DND-41 (cell line): Measurements from ENCODE around the gene CHEK1.

Source experiments
- ATAC-seq: fragments of 200-7000 bp; cut with Tn5 transposase; 3 replicates; pipeline ENCODE4 v1.9.1; 2021; ENCODE audit warnings: low read depth; ENCODE audit not compliant: insufficient read depth
- DNase-seq: peaks from one replicate; pipeline ENCODE4 v3.0.0-alpha.2; 2020
- H2AFZ ChIP-seq: 2 replicates; pipeline ENCODE4 v1.6.0; 2012; ENCODE audit warnings: low read depth, low read length
- H3K27ac ChIP-seq: 2 replicates; pipeline ENCODE4 v1.5.1; 2012; ENCODE audit warnings: low read length, inconsistent platforms
- H3K27me3 ChIP-seq: fragments of 200-600 bp; sonication (generic); 2 replicates; pipeline ENCODE4 v1.6.0; 2012; ENCODE audit warnings: low read length, mild to moderate bottlenecking, inconsistent platforms; ENCODE audit not compliant: insufficient read depth, poor library complexity
- H3K36me3 ChIP-seq: 2 replicates; pipeline ENCODE4 v1.5.1; 2012; ENCODE audit warnings: low read length, inconsistent platforms; ENCODE audit not compliant: insufficient read depth
- H3K4me1 ChIP-seq: 2 replicates; pipeline ENCODE4 v1.5.1; 2012; ENCODE audit warnings: mild to moderate bottlenecking, low read length; ENCODE audit not compliant: insufficient read depth
- H3K4me2 ChIP-seq: 2 replicates; pipeline ENCODE4 v1.6.0; 2012; ENCODE audit warnings: mild to moderate bottlenecking, moderate library complexity, low read length, inconsistent platforms; ENCODE audit not compliant: insufficient read depth
- H3K4me3 ChIP-seq, 2 experiments: fragments of 200-600 bp in 1 of 2; shearing (Covaris generic) in 1 of 2; 2 replicates each; pipeline ENCODE4 v1.5.1; 2012 to 2016; ENCODE audit warnings: inconsistent platforms in 2 of 2, low read length in 2 of 2, mild to moderate bottlenecking in 2 of 2, low read depth in 1 of 2, moderate library complexity in 1 of 2
- H3K79me2 ChIP-seq: 2 replicates; pipeline ENCODE4 v1.6.0; 2012; ENCODE audit warnings: low read length, inconsistent platforms; ENCODE audit not compliant: insufficient read depth
- H3K9ac ChIP-seq: 2 replicates; pipeline ENCODE4 v1.6.0; 2012; ENCODE audit warnings: low read depth, mild to moderate bottlenecking, inconsistent platforms, low read length, moderate library complexity
- H3K9me3 ChIP-seq: 2 replicates; pipeline ENCODE4 v1.5.1; 2012; ENCODE audit warnings: low read length, moderate library complexity, mild to moderate bottlenecking, inconsistent platforms; ENCODE audit not compliant: insufficient read depth, severe bottlenecking
- H4K20me1 ChIP-seq: 2 replicates; pipeline ENCODE4 v1.6.0; 2012; ENCODE audit warnings: low read length; ENCODE audit not compliant: insufficient read depth
- CTCF ChIP-seq: IDR thresholded peaks from 2 replicates; pipeline ENCODE4 v1.5.1; 2012; ENCODE audit warnings: borderline replicate concordance, low read length, moderate library complexity, mild to moderate bottlenecking; ENCODE audit not compliant: poor library complexity, severe bottlenecking; ENCODE audit errors: extremely low read depth
- EZH2 ChIP-seq: IDR thresholded peaks from 3 replicates; pipeline ENCODE4 v1.6.1; 2012; ENCODE audit warnings: borderline replicate concordance, low read depth, mild to moderate bottlenecking, moderate library complexity, low read length, inconsistent platforms; ENCODE audit not compliant: severe bottlenecking

CHEK1 gene

DNA sequence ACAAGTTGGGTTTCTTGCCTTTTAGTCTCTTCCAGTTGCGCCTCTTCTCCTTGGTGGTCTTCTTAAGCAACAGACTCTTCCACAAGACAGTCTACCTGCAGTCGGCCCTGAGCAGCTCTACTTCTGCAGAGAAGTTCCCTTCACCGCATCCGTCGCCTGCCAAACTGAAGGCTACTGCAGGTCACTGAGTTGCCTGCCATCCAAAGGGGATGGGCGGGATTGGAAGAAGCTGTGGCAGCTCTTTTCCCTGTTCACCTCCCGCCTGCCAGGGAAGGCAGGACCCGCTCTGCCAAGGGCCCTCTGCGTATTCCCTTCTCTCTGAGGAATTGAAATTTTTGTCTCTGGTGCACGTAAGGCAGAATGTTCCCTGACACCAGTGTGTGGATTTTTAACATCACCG is 41.5 kb upstream of the CHEK1 start:
- H3K36me3 ChIP-seq, result peaks cover 55% of the 10 kb centered on the region
- TF ChIP-seq CTCF (no peak), EZH2 (no peak)
- no peaks in the 10 kb centered on the region for H3K9me3 ChIP-seq
- no peaks in the 10 kb centered on the region for H3K4me1 ChIP-seq
- no peak overlapping the region for H3K9ac ChIP-seq
- DNase-seq (no peak), ATAC-seq (no peak)
- H3K4me3 ChIP-seq, result no peak overlapping the region
- H3K79me2 ChIP-seq, result no peaks in the 10 kb centered on the region
- no peaks in the 10 kb centered on the region; the same call in 1 of the 2 replicates for H4K20me1 ChIP-seq
- no peak overlapping the region for H3K4me2 ChIP-seq
- no peaks in the 10 kb centered on the region for H3K27me3 ChIP-seq
- H3K27ac ChIP-seq, result no peak overlapping the region
- no peak overlapping the region for H2AFZ ChIP-seq

- Histone ChIP-seq H3K9me3 (no peaks in the 10 kb centered on the region), H3K4me1 (no peaks in the 10 kb centered on the region), H3K27ac (no peak overlapping the region), H4K20me1 (no peaks in the 10 kb centered on the region; the same call in 1 of the 2 replicates), H3K79me2 (no peaks in the 10 kb centered on the region), H3K4me2 (no peak overlapping the region), H3K27me3 (no peaks in the 10 kb centered on the region), H3K4me3 (no peak overlapping the region), H3K9ac (no peak overlapping the region), H2AFZ (no peak overlapping the region), H3K36me3 (peaks cover 37% of the 10 kb centered on the region)
- TF ChIP-seq EZH2 (no peak), CTCF (no peak)
- ATAC-seq (no peak), DNase-seq (no peak)
Observed at GRCh38 chr11:125585487-125585886, 39.5 kb upstream of the CHEK1 start.

- H3K36me3 ChIP-seq, result peaks cover 28% of the 10 kb centered on the region
- H3K27me3 ChIP-seq, result no peaks in the 10 kb centered on the region
- no peak overlapping the region for H3K27ac ChIP-seq
- peaks cover 7% of the 10 kb centered on the region for H3K4me1 ChIP-seq
- TF ChIP-seq EZH2, result no peak
- no peak for TF ChIP-seq CTCF
- H3K79me2 ChIP-seq, result peaks cover 4% of the 10 kb centered on the region
- ATAC-seq (no peak), DNase-seq (no peak)
- no peak overlapping the region for H3K4me2 ChIP-seq
- no peak overlapping the region for H3K9ac ChIP-seq
- H4K20me1 ChIP-seq, result no peaks in the 10 kb centered on the region; the same call in 1 of the 2 replicates
- H2AFZ ChIP-seq, result no peak overlapping the region
- H3K9me3 ChIP-seq, result no peaks in the 10 kb centered on the region
- H3K4me3 ChIP-seq, result no peak overlapping the region
Observed at GRCh38 chr11:125586623-125587022, 38.3 kb upstream of the CHEK1 start.

GRCh38 chr11:125587480-125587879 is 37.5 kb upstream of the CHEK1 start:
- Histone ChIP-seq H3K9ac (no peak overlapping the region), H3K27me3 (no peaks in the 10 kb centered on the region), H2AFZ (no peak overlapping the region), H3K4me3 (no peak overlapping the region), H3K4me2 (no peak overlapping the region), H4K20me1 (no peaks in the 10 kb centered on the region; the same call in 1 of the 2 replicates), H3K9me3 (no peaks in the 10 kb centered on the region), H3K27ac (no peak overlapping the region), H3K4me1 (peaks cover 7% of the 10 kb centered on the region), H3K79me2 (peaks cover 10% of the 10 kb centered on the region), H3K36me3 (peaks cover 20% of the 10 kb centered on the region)
- DNase-seq (no peak), ATAC-seq (no peak)
- no peak for TF ChIP-seq CTCF
- TF ChIP-seq EZH2, result no peak
